B cell (primary cell): ENCODE results near the gene SLC25A39. TPM values are rescaled to one million over a fixed set of nuclear protein-coding genes. Genes with fewer than 3 reads are reported as not detected.

Experiments used
- ATAC-seq: fragments of 200-7000 bp; cut with Tn5 transposase; one replicate; pipeline ENCODE4 v1.10.0; 2021; ENCODE audit warnings: low read depth, mild to moderate bottlenecking, moderate number of reproducible peaks, moderate library complexity
- CTCF ChIA-PET: fragments of 350-600 bp; sonication (Branson Sonifier 250); formaldehyde crosslinking; loops from one replicate; lab custom pipeline; 2021; ENCODE audit warnings: antibody characterized with exemption, inconsistent platforms; lab: Charles Lee
- POLR2A ChIA-PET: fragments of 350-600 bp; sonication (Branson Sonifier 250); formaldehyde crosslinking; loops from one replicate; lab custom pipeline; 2021; ENCODE audit warnings: antibody characterized with exemption; lab: Charles Lee
- DNase-seq: peaks from one replicate; pipeline ENCODE4 v3.0.0; 2013
- H2AFZ ChIP-seq: 2 replicates; pipeline ENCODE4 v1.6.1; 2012; ENCODE audit warnings: mild to moderate bottlenecking, low read depth, low read length; ENCODE audit not compliant: insufficient read depth, poor library complexity, severe bottlenecking
- H3K27ac ChIP-seq, 2 donors: 1 replicate in 1 of 2; 2 replicates in 1 of 2; pipeline ENCODE4 v1.5.1; 2012 to 2013; ENCODE audit warnings: low read length in 2 of 2, mild to moderate bottlenecking in 2 of 2, moderate library complexity in 1 of 2
- H3K27me3 ChIP-seq, 4 experiments: fragments of 200-600 bp in 1 of 4; sonication (generic) in 1 of 4; replicated peaks in 1 of 4; 1 replicate in 2 of 4; 2 replicates in 2 of 4; pipeline versions ENCODE4 v1.6.1 to v1.7.0; 2013 to 2016; ENCODE audit warnings: low read length in 3 of 4, mild to moderate bottlenecking in 2 of 4, mixed read lengths in 1 of 4, moderate library complexity in 1 of 4; ENCODE audit not compliant: insufficient read depth in 4 of 4, control insufficient read depth in 3 of 4; ENCODE audit errors: control extremely low read depth in 1 of 4
- H3K36me3 ChIP-seq, 2 experiments: replicated peaks in 1 of 2; 1 replicate in 1 of 2; 2 replicates in 1 of 2; pipeline versions ENCODE4 v1.6.1 to v1.7.1; 2013; ENCODE audit warnings: low read length in 1 of 2; ENCODE audit not compliant: insufficient read depth in 2 of 2, control insufficient read depth in 1 of 2; ENCODE audit errors: control extremely low read depth in 1 of 2, extremely low read depth in 1 of 2
- H3K4me1 ChIP-seq, 2 donors: fragments of 200-600 bp in 1 of 2; sonication (generic) in 1 of 2; 1 replicate in 1 of 2; 2 replicates in 1 of 2; pipeline versions ENCODE4 v1.5.1 to v1.6.1; 2013 to 2017; ENCODE audit warnings: low read length in 2 of 2; ENCODE audit not compliant: control insufficient read depth in 2 of 2, insufficient read depth in 2 of 2
- H3K4me2 ChIP-seq: replicated peaks from 2 replicates; pipeline ENCODE3; 2012; ENCODE audit warnings: mild to moderate bottlenecking, low read depth, low read length; ENCODE audit not compliant: poor library complexity, severe bottlenecking
- H3K4me3 ChIP-seq, 5 experiments: fragments of 200-600 bp in 1 of 5; sonication (generic) in 1 of 5; 1 replicate in 3 of 5; 2 replicates in 2 of 5; pipeline versions ENCODE4 v1.5.1 to v1.7.0; 2011 to 2016; ENCODE audit warnings: low read length in 4 of 5, mild to moderate bottlenecking in 4 of 5, low read depth in 2 of 5, control low read depth in 1 of 5, moderate library complexity in 1 of 5; ENCODE audit not compliant: insufficient read depth in 1 of 5; ENCODE audit errors: control extremely low read depth in 1 of 5, extremely low read depth in 1 of 5
- H3K79me2 ChIP-seq: fragments of 200-600 bp; sonication (generic); one replicate; pipeline ENCODE4 v1.6.0; 2016; ENCODE audit warnings: low read length; ENCODE audit not compliant: control insufficient read depth, insufficient read depth
- H3K9ac ChIP-seq: fragments of 200-600 bp; sonication (generic); 2 replicates; pipeline ENCODE4 v1.6.1; 2017; ENCODE audit warnings: mild to moderate bottlenecking, low read length, moderate library complexity
- H3K9me3 ChIP-seq, 3 donors: one replicate each; pipeline versions ENCODE4 v1.6.1 to v1.7.1; 2013; ENCODE audit warnings: low read length in 2 of 3; ENCODE audit not compliant: control insufficient read depth in 2 of 3, insufficient read depth in 1 of 3; ENCODE audit errors: control extremely low read depth in 1 of 3
- H4K20me1 ChIP-seq: 2 replicates; pipeline ENCODE4 v1.6.0; 2012; ENCODE audit warnings: mild to moderate bottlenecking, low read length; ENCODE audit not compliant: insufficient read depth, control insufficient read depth, poor library complexity, severe bottlenecking
- H3K27ac Mint-ChIP-seq: one replicate; pipeline ENCODE4 v1.8.0; 2021; ENCODE audit warnings: mixed read lengths
- H3K27me3 Mint-ChIP-seq: one replicate; pipeline ENCODE4 v1.8.0; 2021; ENCODE audit warnings: mixed read lengths
- H3K4me1 Mint-ChIP-seq: one replicate; pipeline ENCODE4 v1.8.0; 2021; ENCODE audit warnings: mixed read lengths
- H3K4me3 Mint-ChIP-seq: one replicate; pipeline ENCODE4 v1.8.0; 2021; ENCODE audit warnings: mixed read lengths
- H3K9me3 Mint-ChIP-seq: one replicate; pipeline ENCODE4 v1.8.0; 2022; ENCODE audit warnings: mixed read lengths; ENCODE audit not compliant: insufficient read depth
- EZH2 ChIP-seq: IDR thresholded peaks from 2 replicates; pipeline ENCODE4 v1.6.1; 2012; ENCODE audit warnings: borderline replicate concordance, low read depth, mild to moderate bottlenecking, moderate library complexity, low read length; ENCODE audit not compliant: insufficient read depth, poor library complexity, severe bottlenecking
- WGBS: methylation state at CpG from one replicate; pipeline ENCODE4 v1.1.5; 2013; ENCODE audit warnings: missing lambda C conversion rate; ENCODE audit not compliant: insufficient coverage; 5-methylcytosine and 5-hydroxymethylcytosine counted together
- intact Hi-C: fragments of 100-400 bp; cut with micrococcal nuclease; formaldehyde crosslinking; loops from one replicate; pipeline ENCODE4 v1.10.0; 2022
- polyA minus RNA-seq: library from RNA; depleted of rRNA, polyadenylated mRNA; stranded (reverse); fragments of >200 nt; gene quantifications from 2 replicates; pipeline ENCODE4 v1.2.3, GENCODE V29; 2012
- polyA plus RNA-seq: library from polyadenylated mRNA; depleted of rRNA; stranded (reverse); fragments of >200 nt; gene quantifications from 2 replicates; pipeline ENCODE4 v1.2.3, GENCODE V29; 2012
- total RNA-seq, 2 donors: library from RNA; stranded (reverse); fragments of 120-200 nt in 1 of 2; gene quantifications; 1 replicate in 1 of 2; 2 replicates in 1 of 2; pipeline versions ENCODE4 v1.2.3 to v1.2.4, GENCODE V29; 2013 to 2022
- TF ChIP-seq, protein P1 (sequence below): fragments of 200-600 bp; IDR thresholded peaks from one replicate; pipeline ENCODE4 v1.8.0; 2022; ENCODE audit warnings: antibody characterized with exemption, mild to moderate bottlenecking

The SLC25A39 gene
- total RNA-seq (86.6 and 88.4 TPM in 2 replicates), polyA plus RNA-seq (142 and 160 TPM in 2 replicates), polyA minus RNA-seq (89.4 and 138 TPM in 2 replicates)
- total RNA-seq (2013), result 45.1 TPM

DNA sequence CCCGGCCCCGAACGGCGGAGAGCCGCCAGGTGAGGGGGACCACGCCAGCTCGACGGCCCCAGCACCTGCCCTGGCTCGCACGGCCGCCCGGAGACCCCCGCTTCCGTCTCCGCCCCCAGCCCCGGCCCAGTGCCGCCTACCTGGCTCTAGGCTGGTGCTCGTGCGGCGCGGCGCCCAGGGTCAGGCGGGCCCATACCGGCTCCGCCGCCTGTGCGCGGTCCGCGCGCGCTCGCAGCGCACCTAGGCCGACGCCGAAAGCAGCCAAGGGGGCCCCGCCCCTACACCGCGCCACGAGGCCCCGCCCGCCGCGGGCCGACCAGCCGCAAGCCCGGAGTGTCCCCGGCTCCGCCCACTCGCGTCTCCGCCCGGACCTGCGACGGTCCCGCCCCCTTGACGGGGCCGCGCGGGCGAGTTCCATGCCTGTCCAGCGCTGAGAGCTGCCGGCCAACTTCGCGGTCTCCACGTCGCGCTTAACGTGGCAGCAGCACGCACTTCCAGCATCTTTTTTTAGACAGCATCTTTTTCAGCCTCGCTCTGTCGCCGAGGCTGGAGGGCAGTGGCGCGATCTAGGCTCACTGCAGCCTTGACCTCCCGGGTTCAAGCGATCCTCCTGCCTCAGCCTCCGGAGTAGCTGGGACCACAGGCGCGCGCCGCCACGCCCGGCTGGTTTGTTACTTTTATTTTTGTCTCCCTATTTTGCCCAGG lies at the start of gene SLC25A39:
SLC25A39 (minus strand) TSS at position 253 of the 705 bp plus-strand sequence. CDS start 1,261 bp downstream, outside the sequence.
- CTCF ChIA-PET, result interaction anchor here (0.9 to 3.2 kb wide), 14 partner anchors 21 to 123 kb away, joined by 3 to 17 read pairs (median 4); partner anchors contain the start of genes GRN and UBTF
- Histone ChIP-seq H4K20me1 (peaks cover 12% of the 10 kb centered on the region), H3K79me2 (peaks cover 11% of the 10 kb centered on the region), H2AFZ (peak within 1 kb of the TSS; percentile 70), H3K9ac (peak within 1 kb of the TSS; percentile 90), H3K4me1 (peaks cover 9 to 30% of the 10 kb centered on the region in 2 donors), H3K4me3 (peak within 1 kb of the TSS; percentile 35 to 85 (median 81)), H3K9me3 (no peaks in the 10 kb centered on the region), H3K36me3 (peaks cover 0 to 28% of the 10 kb centered on the region in 2 experiments), H3K27me3 (no peaks in the 10 kb centered on the region), H3K27ac (peak within 1 kb of the TSS; percentile 92 to 96), H3K4me2 (peak within 1 kb of the TSS; percentile 99)
- WGBS, result under 1% methylated on average over 85 of the region's 85 CpGs
- Mint-ChIP-seq H3K27me3 (no peaks in the 10 kb centered on the region), H3K4me3 (peak within 1 kb of the TSS; percentile 92), H3K4me1 (peaks cover 31% of the 10 kb centered on the region), H3K9me3 (no peaks in the 10 kb centered on the region), H3K27ac (peak within 1 kb of the TSS; percentile 98)
- intact Hi-C loops, result loop anchor here (1.0 to 2.0 kb wide), 8 partner anchors 16 to 254 kb away; partner anchors contain the start of genes G6PC3, GRN, HROB and RUNDC3A
- no peak for TF ChIP-seq EZH2
- TF ChIP-seq, protein P1, sequence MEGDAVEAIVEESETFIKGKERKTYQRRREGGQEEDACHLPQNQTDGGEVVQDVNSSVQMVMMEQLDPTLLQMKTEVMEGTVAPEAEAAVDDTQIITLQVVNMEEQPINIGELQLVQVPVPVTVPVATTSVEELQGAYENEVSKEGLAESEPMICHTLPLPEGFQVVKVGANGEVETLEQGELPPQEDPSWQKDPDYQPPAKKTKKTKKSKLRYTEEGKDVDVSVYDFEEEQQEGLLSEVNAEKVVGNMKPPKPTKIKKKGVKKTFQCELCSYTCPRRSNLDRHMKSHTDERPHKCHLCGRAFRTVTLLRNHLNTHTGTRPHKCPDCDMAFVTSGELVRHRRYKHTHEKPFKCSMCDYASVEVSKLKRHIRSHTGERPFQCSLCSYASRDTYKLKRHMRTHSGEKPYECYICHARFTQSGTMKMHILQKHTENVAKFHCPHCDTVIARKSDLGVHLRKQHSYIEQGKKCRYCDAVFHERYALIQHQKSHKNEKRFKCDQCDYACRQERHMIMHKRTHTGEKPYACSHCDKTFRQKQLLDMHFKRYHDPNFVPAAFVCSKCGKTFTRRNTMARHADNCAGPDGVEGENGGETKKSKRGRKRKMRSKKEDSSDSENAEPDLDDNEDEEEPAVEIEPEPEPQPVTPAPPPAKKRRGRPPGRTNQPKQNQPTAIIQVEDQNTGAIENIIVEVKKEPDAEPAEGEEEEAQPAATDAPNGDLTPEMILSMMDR, result no peak
- POLR2A ChIA-PET, result interaction anchor here (0.6 to 2.8 kb wide), 14 partner anchors 21 to 1746 kb away, joined by 3 to 17 read pairs (median 4); partner anchors contain the start of genes ATXN7L3, GRN, TMUB2 and UBTF
- ATAC-seq (peak; percentile 72), DNase-seq (peak; percentile 97)

DNA sequence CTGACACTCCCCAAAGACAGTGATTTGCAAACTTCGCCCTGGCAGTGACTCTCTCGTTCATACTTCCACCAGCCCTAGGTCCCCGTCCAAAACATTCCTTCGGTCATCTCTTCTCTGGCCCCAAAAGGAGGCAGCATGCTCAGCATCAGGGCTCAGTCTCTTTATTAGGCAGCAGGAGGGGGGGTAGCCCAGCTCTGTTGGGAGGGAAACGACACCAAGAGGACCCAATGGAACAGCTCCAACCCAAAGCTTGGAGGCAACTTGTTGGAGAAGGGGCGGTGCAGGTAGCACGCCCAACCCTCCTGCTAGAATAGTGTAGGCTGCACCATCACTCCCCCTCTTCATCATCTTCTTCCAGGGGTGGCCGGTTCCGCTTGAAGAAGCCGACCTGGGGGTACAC lies 47.4 kb upstream of the SLC25A39 start:
- WGBS, result no CpG with 5 or more reads among the region's 10 CpGs
- ATAC-seq (no peak), DNase-seq (no peak)
- ChIA-PET CTCF (interaction anchor here (1.0 kb wide), 1 partner anchor 9 kb away, joined by 3 read pairs; the partner anchor contains the start of gene FAM171A2), POLR2A (no interaction called here)
- Histone ChIP-seq H3K27ac (no peak overlapping the region), H3K9ac (no peak overlapping the region), H3K4me3 (no peak overlapping the region), H3K4me1 (no peaks in the 10 kb centered on the region), H3K4me2 (no peak overlapping the region), H3K9me3 (no peaks in the 10 kb centered on the region), H3K27me3 (peaks cover 0 to 19% (median 2%) of the 10 kb centered on the region in 4 experiments), H3K79me2 (no peaks in the 10 kb centered on the region), H3K36me3 (no peaks in the 10 kb centered on the region), H2AFZ (no peak overlapping the region), H4K20me1 (no peaks in the 10 kb centered on the region)
- H3K4me1 Mint-ChIP-seq, result peaks cover 6% of the 10 kb centered on the region
- no peak overlapping the region for H3K4me3 Mint-ChIP-seq
- no peaks in the 10 kb centered on the region for H3K9me3 Mint-ChIP-seq
- peaks cover 44% of the 10 kb centered on the region for H3K27me3 Mint-ChIP-seq
- intact Hi-C loops, result no loop called here
- no peak for TF ChIP-seq EZH2
- TF ChIP-seq, protein P1, result no peak
- no peak overlapping the region for H3K27ac Mint-ChIP-seq
